ENCODE data around the gene RMDN2.

The RMDN2 gene

GRCh38 chr2:37966326-37966725 lies 41.2 kb downstream of the RMDN2 start:
- peaks cover 11% of the 10 kb centered on the region for H3K27me3 ChIP-seq
- no peak overlapping the region for H3K4me3 ChIP-seq (ENCODE audit: low read depth, low read length)
- no peak for TF ChIP-seq CTCF (IDR thresholded peaks at IDR 0.05; ENCODE audit: low read depth, low read length)
- H3K36me3 ChIP-seq = no peaks in the 10 kb centered on the region
- no peaks in the 10 kb centered on the region for H3K4me1 ChIP-seq
- no peaks in the 10 kb centered on the region for H3K9me3 ChIP-seq
- DNase-seq = no peak

GRCh38 chr2:37969731-37970130 lies 44.6 kb downstream of the RMDN2 start:
- no peak for TF ChIP-seq CTCF (IDR thresholded peaks at IDR 0.05; ENCODE audit: low read depth, low read length)
- H3K27me3 ChIP-seq = peaks cover 29% of the 10 kb centered on the region
- H3K4me3 ChIP-seq (ENCODE audit: low read depth, low read length) = no peak overlapping the region
- H3K4me1 ChIP-seq = no peaks in the 10 kb centered on the region
- no peak for DNase-seq
- H3K9me3 ChIP-seq = no peaks in the 10 kb centered on the region
- H3K36me3 ChIP-seq = no peaks in the 10 kb centered on the region

GRCh38 chr2:37971971-37972370 lies 46.9 kb downstream of the RMDN2 start:
- no peak for TF ChIP-seq CTCF (IDR thresholded peaks at IDR 0.05; ENCODE audit: low read depth, low read length)
- no peak for DNase-seq
- H3K36me3 ChIP-seq = no peaks in the 10 kb centered on the region
- no peaks in the 10 kb centered on the region for H3K4me1 ChIP-seq
- peaks cover 34% of the 10 kb centered on the region for H3K27me3 ChIP-seq
- no peak overlapping the region for H3K4me3 ChIP-seq (ENCODE audit: low read depth, low read length)
- H3K9me3 ChIP-seq = no peaks in the 10 kb centered on the region

- no peak for TF ChIP-seq CTCF (IDR thresholded peaks at IDR 0.05; ENCODE audit: low read depth, low read length)
- no peak for DNase-seq
- peaks cover 28% of the 10 kb centered on the region for H3K27me3 ChIP-seq
- no peaks in the 10 kb centered on the region for H3K4me1 ChIP-seq
- H3K4me3 ChIP-seq (ENCODE audit: low read depth, low read length) = no peak overlapping the region
- no peaks in the 10 kb centered on the region for H3K36me3 ChIP-seq
- H3K9me3 ChIP-seq = no peaks in the 10 kb centered on the region
Measured at GRCh38 chr2:37973615-37974353, 48.7 kb downstream of the RMDN2 start.

- Histone ChIP-seq H3K9me3 (no peaks in the 10 kb centered on the region), H3K4me3 (ENCODE audit: low read depth, low read length) (no peak overlapping the region), H3K4me1 (no peaks in the 10 kb centered on the region), H3K27me3 (peaks cover 22% of the 10 kb centered on the region), H3K36me3 (no peaks in the 10 kb centered on the region)
- TF ChIP-seq CTCF (IDR thresholded peaks at IDR 0.05; ENCODE audit: low read depth, low read length) = no peak
- no peak for DNase-seq
Measured at GRCh38 chr2:37975808-37976207, 50.7 kb downstream of the RMDN2 start.

GRCh38 chr2:37976411-37976810 lies 51.3 kb downstream of the RMDN2 start:
- Histone ChIP-seq H3K4me3 (ENCODE audit: low read depth, low read length) (no peak overlapping the region), H3K4me1 (no peaks in the 10 kb centered on the region), H3K36me3 (no peaks in the 10 kb centered on the region), H3K9me3 (no peaks in the 10 kb centered on the region), H3K27me3 (peaks cover 22% of the 10 kb centered on the region)
- DNase-seq = no peak
- TF ChIP-seq CTCF (IDR thresholded peaks at IDR 0.05; ENCODE audit: low read depth, low read length) = no peak

All from BE2C (cell line).